ENCODE data around the gene AFDN.
"Not testable (repeated sequence)": the region's sequence is repeated elsewhere in the genome, so short reads cannot be mapped to it uniquely, and the experiment has no call there.

The AFDN gene

GRCh38 chr6:167962711-167963110, 136.0 kb downstream of the AFDN start:
- no peak for DNase-seq

GRCh38 chr6:167963589-167964057, 136.9 kb downstream of the AFDN start:
- DNase-seq = no peak

- DNase-seq = no peak
Observed at GRCh38 chr6:167965592-167966539, 139.2 kb downstream of the AFDN start.

GRCh38 chr6:167966540-167966905, 139.8 kb downstream of the AFDN start:
- no peak for DNase-seq

GRCh38 chr6:167968091-167968490, 141.4 kb downstream of the AFDN start:
- DNase-seq = no peak

- DNase-seq = no peak
Observed at GRCh38 chr6:167970230-167970629, 143.5 kb downstream of the AFDN start.

GRCh38 chr6:167972193-167972592, 145.5 kb downstream of the AFDN start:
- no peak for DNase-seq

GRCh38 chr6:167973148-167973885, 146.6 kb downstream of the AFDN start:
- DNase-seq = no peak

GRCh38 chr6:167974640-167975344, 148.1 kb downstream of the AFDN start:
- no peak for DNase-seq

- DNase-seq = no peak
Observed at GRCh38 chr6:167975458-167975857, 148.7 kb downstream of the AFDN start.

- not testable (repeated sequence) for DNase-seq
Observed at GRCh38 chr6:167976116-167976657, 149.5 kb downstream of the AFDN start.

- no peak for DNase-seq
Observed at GRCh38 chr6:167976708-167977107, 150.0 kb downstream of the AFDN start.

GRCh38 chr6:167977717-167978467, 151.2 kb downstream of the AFDN start:
- DNase-seq = no peak

- DNase-seq = no peak
Observed at GRCh38 chr6:167978607-167979006, 151.9 kb downstream of the AFDN start.

GRCh38 chr6:167979436-167980139, 152.9 kb downstream of the AFDN start:
- no peak for DNase-seq

- no peak for DNase-seq
Observed at GRCh38 chr6:167980911-167981580, 154.3 kb downstream of the AFDN start.

- no peak for DNase-seq
Observed at GRCh38 chr6:167981916-167982462, 155.3 kb downstream of the AFDN start.

- no peak for DNase-seq
Observed at GRCh38 chr6:167984144-167984719, 157.5 kb downstream of the AFDN start.

GRCh38 chr6:167984876-167985604, 158.3 kb downstream of the AFDN start:
- DNase-seq = no peak
